ENCODE results near the gene DDX11. TPM values are rescaled to one million over a fixed set of nuclear protein-coding genes. Genes with fewer than 3 reads are reported as not detected.
"Not testable (repeated sequence)": the region's sequence is repeated elsewhere in the genome, so short reads cannot be mapped to it uniquely, and the experiment has no call there.

The DDX11 gene
- total and polyA plus RNA-seq, 12 donors = 4.9 to 49.1 (median 17.0) TPM

DNA sequence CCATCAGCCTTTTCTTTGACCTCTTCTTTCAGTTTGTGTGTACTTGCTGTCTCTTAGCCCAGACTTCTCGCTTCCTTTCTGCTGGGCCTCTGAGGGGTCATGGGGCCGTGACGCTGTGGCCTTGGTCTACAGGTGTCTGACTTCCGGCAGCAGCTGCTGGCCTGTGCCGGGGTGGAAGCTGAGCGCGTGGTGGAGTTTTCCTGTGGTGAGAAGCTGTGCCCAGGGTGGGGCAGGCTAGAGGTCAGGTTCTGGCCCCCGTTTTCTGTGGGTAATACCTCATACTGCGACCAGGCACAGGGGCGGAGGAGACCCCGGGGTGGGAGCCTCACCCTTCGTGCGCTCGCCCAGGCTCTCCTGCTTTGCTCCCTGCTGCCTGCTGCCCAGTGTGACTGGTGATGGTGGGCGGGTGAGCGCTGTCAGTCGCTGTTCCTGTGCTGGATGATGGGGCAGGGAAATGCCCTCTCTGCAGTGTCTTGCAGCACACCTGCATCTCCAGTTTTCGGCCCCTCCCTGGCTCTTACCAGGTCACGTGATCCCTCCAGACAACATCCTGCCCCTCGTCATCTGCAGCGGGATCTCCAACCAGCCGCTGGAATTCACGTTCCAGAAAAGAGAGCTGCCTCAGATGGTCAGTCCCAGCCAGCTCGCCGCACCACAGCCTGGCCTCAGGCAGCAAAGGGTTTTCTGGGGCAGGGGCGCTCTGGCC lies 27.0 kb downstream of the DDX11 start:
- H3K27me3 ChIP-seq; intact Hi-C loops (cut with DNase I); H3K4me1 ChIP-seq (replicated peaks in 1 of 2); H3K9me3 ChIP-seq (replicated peaks in 1 of 3); H3K27ac ChIP-seq; H3K36me3 ChIP-seq (replicated peaks in 1 of 2); H3K4me3 ChIP-seq: not testable (repeated sequence)
- peak in 1 of 7 donors; percentile 36 for DNase-seq
- 85 to 93% (median 90%) methylated on average over 16 to 24 of the region's 26 CpGs for WGBS, 4 donors

DNA sequence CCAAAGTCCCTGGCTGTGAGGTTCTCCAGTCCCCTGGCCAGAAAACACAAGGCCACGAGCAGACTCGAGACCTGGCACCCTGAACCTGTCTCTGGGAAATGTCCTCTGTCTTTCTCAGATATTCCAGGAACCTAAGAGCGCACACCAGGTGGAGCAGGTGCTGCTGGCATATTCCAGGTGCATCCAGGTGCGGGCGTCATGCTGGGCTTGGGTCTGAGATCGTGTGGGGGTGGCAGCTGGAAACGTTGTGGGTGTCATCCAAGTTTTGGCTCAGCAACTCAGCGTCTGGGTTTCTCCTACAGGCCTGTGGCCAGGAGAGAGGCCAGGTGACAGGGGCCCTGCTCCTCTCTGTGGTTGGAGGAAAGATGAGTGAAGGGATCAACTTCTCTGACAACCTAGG lies 28.5 kb downstream of the DDX11 start:
- WGBS, 4 donors = 88 to 98% (median 91%) methylated on average over 5 to 8 of the region's 8 CpGs
- H3K27me3 ChIP-seq; H3K9me3 ChIP-seq (replicated peaks in 1 of 3); H3K4me1 ChIP-seq (replicated peaks in 1 of 2); H3K27ac ChIP-seq; H3K36me3 ChIP-seq (replicated peaks in 1 of 2); H3K4me3 ChIP-seq; intact Hi-C loops (cut with DNase I): not testable (repeated sequence)
- DNase-seq = peak in 1 of 7 donors; percentile 41

DNA sequence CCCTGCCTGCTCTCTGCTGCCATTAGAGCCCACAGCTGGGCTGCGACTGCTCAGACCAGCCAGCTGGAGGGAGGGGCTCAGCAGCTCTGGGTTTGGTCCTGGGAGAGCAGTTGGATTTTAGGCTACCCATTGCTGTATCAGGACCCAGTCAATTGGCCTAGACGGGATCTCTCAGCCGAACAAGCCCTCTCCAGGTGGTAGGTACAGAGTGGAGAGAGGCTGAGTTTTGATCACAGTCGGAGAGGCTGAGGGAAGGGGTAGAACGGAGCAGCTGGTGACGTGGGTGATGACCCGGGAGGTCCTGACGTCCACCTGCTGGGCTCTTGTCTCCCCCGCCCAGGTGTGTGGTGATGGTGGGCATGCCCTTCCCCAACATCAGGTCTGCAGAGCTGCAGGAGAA lies 28.9 kb downstream of the DDX11 start:
- H3K4me3 ChIP-seq; H3K27ac ChIP-seq; intact Hi-C loops (cut with DNase I); H3K9me3 ChIP-seq (replicated peaks in 1 of 3); H3K36me3 ChIP-seq (replicated peaks in 1 of 2); H3K27me3 ChIP-seq; H3K4me1 ChIP-seq (replicated peaks in 1 of 2); DNase-seq: not testable (repeated sequence)
- 91 to 97% (median 95%) methylated on average over 8 to 9 of the region's 9 CpGs for WGBS, 4 donors

DNA sequence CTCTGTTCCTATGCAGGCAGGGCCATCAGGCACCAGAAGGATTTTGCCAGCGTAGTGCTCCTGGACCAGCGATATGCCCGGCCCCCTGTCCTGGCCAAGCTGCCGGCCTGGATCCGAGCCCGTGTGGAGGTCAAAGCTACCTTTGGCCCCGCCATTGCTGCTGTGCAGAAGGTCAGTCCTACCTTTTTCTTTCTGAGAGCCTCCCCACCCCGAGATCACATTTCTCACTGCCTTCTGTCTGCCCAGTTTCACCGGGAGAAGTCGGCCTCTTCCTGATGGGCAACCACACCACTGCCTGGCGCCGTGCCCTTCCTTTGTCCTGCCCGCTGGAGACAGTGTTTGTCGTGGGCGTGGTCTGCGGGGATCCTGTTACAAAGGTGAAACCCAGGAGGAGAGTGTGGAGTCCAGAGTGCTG lies 29.9 kb downstream of the DDX11 start:
- H3K27me3 ChIP-seq; H3K4me3 ChIP-seq; H3K36me3 ChIP-seq (replicated peaks in 1 of 2); intact Hi-C loops (cut with DNase I); H3K4me1 ChIP-seq (replicated peaks in 1 of 2); H3K9me3 ChIP-seq (replicated peaks in 1 of 3); H3K27ac ChIP-seq: not testable (repeated sequence)
- 58 to 77% (median 70%) methylated on average over 16 of the region's 16 CpGs for WGBS, 4 donors
- DNase-seq = peak in 2 of 7 donors; percentile 29 to 60

DNA sequence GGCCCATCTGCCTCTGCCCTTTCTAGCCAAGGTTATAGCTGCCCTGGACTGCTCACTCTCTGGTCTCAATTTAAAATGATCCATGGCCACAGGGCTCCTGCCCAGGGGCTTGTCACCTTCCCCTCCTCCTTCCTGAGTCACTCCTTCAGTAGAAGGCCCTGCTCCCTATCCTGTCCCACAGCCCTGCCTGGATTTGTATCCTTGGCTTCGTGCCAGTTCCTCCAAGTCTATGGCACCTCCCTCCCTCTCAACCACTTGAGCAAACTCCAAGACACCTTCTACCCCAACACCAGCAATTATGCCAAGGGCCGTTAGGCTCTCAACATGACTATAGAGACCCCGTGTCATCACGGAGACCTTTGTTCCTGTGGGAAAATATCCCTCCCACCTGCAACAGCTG lies 30.6 kb downstream of the DDX11 start:
- 57 to 80% (median 66%) methylated on average over 2 to 4 of the region's 4 CpGs for WGBS, 4 donors
- H3K9me3 ChIP-seq (replicated peaks in 1 of 3); H3K36me3 ChIP-seq (replicated peaks in 1 of 2); intact Hi-C loops (cut with DNase I); H3K27ac ChIP-seq; H3K4me1 ChIP-seq (replicated peaks in 1 of 2); H3K4me3 ChIP-seq; H3K27me3 ChIP-seq: not testable (repeated sequence)
- peak in 1 of 7 donors; percentile 49 for DNase-seq

- H3K27me3 ChIP-seq; DNase-seq; H3K4me1 ChIP-seq (replicated peaks in 1 of 2); H3K27ac ChIP-seq; H3K36me3 ChIP-seq (replicated peaks in 1 of 2); intact Hi-C loops (cut with DNase I); H3K4me3 ChIP-seq; H3K9me3 ChIP-seq (replicated peaks in 1 of 3): not testable (repeated sequence)
- 89 to 96% (median 93%) methylated on average over 7 to 14 of the region's 14 CpGs for WGBS, 4 donors
These were observed 31.1 kb downstream of the DDX11 start for GRCh38 chr12:31104773-31105172.

- DNase-seq = no peak
- Histone ChIP-seq H3K4me3 (no peak overlapping the region), H3K4me1 (replicated peaks in 1 of 2) (no peaks in the 10 kb centered on the region), H3K36me3 (replicated peaks in 1 of 2) (no peaks in the 10 kb centered on the region), H3K27me3 (no peaks in the 10 kb centered on the region), H3K9me3 (replicated peaks in 1 of 3) (no peaks in the 10 kb centered on the region), H3K27ac (no peak overlapping the region)
- TF ChIP-seq POLR2A (IDR thresholded peaks at IDR 0.05) = no peak
- TF ChIP-seq CTCF (IDR thresholded peaks at IDR 0.05) = no peak
- intact Hi-C loops (cut with DNase I) = no loop called here
- 87 to 90% (median 88%) methylated on average over 7 to 8 of the region's 8 CpGs for WGBS, 4 donors
These were observed 32.0 kb downstream of the DDX11 start for GRCh38 chr12:31105668-31106067.
